WI38 (cell line): ENCODE results near the gene MAP1B.

Source experiments
- H3K4me3 ChIP-seq: 2 replicates; pipeline ENCODE4 v1.5.1; 2011; ENCODE audit warnings: low read depth, mild to moderate bottlenecking, control low read depth, low read length
- TF ChIP-seq, protein P1 (sequence below): IDR thresholded peaks from 2 replicates; pipeline ENCODE4 v1.5.1; 2012; ENCODE audit warnings: low read depth, mild to moderate bottlenecking, control low read depth, low read length

MAP1B gene

DNA sequence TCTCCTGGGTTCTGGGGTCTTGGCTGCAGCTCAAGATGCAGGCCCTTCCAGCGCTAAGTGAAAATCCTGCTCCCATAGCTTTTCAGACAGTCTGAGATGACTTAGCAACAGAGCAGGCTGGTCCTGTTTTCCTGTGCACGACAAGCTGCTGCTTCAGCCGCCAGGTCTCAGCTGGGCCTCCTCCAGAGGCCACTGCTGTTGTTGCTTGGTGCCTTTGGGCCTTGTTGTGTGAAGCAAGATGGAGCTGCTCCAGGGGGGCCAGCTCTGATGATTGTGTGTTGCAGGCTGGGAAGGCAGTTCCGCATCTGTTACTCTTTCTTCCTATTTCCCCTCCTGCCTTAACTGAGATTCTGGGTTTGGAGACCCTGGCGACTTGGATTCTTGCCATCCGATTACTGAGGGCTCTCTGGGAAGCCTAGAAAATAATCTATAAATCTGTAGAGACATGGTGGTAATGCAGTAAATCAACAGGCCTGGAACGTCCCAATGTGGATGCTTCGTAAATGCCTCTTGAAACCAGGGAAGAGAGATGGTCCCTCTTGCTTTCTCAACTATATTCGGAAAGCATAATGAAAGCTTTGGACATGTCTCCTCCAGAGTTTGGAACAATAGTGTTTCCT lies 3.2 kb downstream of the MAP1B start:
- no peak overlapping the region for H3K4me3 ChIP-seq
- TF ChIP-seq, protein P1, sequence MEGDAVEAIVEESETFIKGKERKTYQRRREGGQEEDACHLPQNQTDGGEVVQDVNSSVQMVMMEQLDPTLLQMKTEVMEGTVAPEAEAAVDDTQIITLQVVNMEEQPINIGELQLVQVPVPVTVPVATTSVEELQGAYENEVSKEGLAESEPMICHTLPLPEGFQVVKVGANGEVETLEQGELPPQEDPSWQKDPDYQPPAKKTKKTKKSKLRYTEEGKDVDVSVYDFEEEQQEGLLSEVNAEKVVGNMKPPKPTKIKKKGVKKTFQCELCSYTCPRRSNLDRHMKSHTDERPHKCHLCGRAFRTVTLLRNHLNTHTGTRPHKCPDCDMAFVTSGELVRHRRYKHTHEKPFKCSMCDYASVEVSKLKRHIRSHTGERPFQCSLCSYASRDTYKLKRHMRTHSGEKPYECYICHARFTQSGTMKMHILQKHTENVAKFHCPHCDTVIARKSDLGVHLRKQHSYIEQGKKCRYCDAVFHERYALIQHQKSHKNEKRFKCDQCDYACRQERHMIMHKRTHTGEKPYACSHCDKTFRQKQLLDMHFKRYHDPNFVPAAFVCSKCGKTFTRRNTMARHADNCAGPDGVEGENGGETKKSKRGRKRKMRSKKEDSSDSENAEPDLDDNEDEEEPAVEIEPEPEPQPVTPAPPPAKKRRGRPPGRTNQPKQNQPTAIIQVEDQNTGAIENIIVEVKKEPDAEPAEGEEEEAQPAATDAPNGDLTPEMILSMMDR = no peak

DNA sequence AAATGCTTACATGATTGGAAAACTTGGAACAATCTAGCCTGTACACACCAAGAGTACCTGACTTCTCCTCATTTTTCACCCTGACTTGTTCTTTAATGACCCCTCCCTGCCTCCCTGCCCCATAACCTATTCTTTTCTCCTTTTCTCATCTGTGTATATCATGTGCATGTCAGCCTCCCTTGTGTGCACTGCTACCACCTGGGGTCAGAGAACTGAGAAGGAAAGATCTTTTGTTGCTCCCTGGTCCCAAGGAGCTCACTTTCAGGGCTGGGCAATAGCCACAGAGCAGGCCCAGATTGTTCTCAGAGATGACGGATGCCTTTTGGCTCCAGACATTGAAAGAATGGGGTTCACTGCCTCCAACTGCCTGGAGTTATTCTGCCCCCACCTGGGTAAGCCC lies 5.1 kb downstream of the MAP1B start:
- TF ChIP-seq, protein P1 = no peak
- H3K4me3 ChIP-seq = no peak overlapping the region

DNA sequence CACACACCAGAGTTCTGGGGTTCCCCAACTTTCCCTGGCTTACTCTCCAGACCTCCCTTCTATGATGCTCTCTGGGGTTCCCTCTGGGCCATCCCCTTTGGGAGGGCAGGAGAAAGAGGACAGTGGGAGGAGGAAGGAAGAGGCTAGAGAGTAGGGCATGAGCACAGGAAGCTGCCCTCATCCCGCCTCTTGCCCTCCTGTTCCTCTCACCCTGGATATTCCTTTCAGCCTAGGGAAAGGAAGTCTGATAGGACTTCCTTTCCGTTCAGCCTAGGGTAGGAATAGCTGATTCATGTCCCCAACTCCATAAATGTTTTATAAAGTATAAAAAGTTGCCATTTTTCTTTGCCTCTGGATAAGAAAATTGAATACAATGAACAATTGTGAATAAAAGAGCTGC lies 7.4 kb downstream of the MAP1B start:
- TF ChIP-seq, protein P1 = no peak
- no peak overlapping the region for H3K4me3 ChIP-seq

DNA sequence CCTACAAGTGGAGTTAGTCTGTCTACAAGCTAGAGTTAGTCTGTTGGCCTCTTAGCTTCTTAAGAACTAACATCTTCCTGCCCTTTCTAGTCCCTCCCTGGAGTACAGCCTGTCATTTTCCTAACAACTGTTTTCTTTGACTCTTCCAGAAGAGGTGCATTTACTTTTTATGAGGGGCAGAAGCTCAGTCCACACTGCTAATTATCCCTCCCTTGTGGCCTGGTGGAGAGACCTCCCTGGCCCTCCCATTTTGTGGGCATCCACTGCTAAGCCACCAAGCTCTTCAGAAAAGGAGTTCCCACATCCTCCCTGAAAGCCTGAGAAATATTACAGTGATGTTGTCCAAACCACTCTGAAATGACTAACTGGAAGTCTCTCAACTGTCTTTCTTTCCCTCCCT lies 8.0 kb downstream of the MAP1B start:
- no peak overlapping the region for H3K4me3 ChIP-seq
- TF ChIP-seq, protein P1 = no peak

DNA sequence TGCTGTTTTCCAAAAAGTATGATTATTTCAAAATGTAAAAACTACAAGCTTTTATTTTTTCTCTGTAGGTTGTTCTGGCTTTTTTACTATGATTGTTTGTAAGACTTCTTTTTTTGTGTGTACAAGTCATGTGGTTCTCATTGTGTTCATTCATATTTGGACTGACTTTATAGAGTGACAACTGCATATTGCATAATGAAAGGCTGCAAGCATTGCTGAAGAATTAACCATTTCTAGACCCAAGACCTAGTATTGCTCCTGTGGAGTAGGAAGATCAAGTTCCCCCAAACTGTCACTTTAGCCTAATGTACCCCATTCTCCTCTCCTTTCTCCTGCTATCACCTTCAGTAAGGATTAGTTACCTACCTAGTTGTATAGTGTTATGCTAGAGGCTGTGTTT lies 10.0 kb downstream of the MAP1B start:
- TF ChIP-seq, protein P1 = no peak
- H3K4me3 ChIP-seq = no peak overlapping the region

DNA sequence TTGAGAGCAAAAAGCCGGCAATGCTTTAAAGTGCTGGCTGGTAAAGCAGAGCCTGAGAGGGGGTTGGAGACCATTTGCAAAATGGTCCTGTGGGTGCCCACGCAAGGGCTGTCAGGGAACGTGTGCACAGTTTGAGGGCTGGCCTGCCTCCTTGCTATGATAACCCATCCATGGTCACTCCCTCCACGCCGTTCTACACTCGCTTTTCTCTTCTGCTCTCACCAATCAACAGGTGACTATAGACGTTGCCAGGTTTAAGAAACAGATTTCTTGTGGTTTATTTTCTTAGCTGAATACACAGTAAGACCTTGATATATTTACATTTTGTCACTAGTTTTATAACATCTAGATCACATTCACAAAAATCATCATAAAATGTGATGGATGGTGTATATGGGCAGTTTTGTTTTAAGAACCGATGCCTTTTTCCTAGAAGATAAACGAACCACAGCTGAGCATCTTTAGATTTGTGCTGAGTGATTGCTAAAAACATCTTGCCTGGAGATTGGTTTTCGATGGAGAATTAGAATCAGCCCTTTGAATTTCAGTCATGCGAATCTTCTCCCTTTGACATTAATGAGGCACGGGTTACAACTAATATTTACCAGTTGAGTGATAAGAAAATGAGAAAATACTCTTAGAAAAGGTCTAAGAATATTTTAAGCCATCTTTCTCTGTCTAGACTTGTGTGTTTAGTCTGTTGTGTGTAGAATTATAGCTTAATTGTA lies 13.9 kb downstream of the MAP1B start:
- TF ChIP-seq, protein P1 = no peak
- H3K4me3 ChIP-seq = no peak overlapping the region

DNA sequence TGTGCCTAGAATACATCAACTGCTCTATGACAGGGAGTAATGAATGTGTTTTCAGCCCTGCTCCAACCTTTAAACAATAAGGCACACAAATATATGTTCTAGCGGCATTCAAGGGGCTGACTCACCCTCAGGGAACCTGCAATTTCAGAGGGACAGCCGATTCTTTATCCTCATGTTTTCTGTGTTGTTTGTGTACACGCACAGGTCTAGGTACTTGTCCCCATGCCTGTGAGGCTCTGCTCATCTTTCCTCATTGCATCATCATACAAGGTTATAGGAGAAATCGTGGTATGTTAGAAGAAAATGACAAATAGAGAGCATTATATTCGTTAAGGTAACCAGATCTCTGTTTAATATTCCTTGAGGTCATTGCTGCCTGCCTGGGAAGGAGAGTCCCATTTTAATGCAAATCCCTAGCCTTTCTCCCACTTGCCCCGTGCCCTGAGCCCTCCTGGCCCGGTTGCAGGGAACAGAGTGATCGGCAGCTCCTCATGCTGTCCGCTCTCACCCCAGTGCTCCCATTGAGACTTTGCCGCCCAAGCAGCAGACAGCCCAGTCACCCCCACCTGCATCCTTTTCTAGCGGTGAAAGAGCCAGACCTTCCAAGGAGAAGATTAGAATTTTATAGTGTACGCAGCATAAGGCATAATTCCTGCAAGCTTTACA lies 14.6 kb downstream of the MAP1B start:
- H3K4me3 ChIP-seq = no peak overlapping the region
- TF ChIP-seq, protein P1 = no peak
